Measurements from ENCODE around the gene ABCD1. TPM values are rescaled to one million over a fixed set of nuclear protein-coding genes. Genes with fewer than 3 reads are reported as not detected.

The ABCD1 gene
- total and polyA plus RNA-seq, 10 of the 15 experiments (the other 5 are each of a cell fraction or from before 2014, with no cell fraction given), result 0.13 to 6.5 (median 1.4) TPM

GRCh38 chrX:153783378-153784013 is 58.8 kb downstream of the ABCD1 start (continued):
- TF ChIP-seq, protein P1, sequence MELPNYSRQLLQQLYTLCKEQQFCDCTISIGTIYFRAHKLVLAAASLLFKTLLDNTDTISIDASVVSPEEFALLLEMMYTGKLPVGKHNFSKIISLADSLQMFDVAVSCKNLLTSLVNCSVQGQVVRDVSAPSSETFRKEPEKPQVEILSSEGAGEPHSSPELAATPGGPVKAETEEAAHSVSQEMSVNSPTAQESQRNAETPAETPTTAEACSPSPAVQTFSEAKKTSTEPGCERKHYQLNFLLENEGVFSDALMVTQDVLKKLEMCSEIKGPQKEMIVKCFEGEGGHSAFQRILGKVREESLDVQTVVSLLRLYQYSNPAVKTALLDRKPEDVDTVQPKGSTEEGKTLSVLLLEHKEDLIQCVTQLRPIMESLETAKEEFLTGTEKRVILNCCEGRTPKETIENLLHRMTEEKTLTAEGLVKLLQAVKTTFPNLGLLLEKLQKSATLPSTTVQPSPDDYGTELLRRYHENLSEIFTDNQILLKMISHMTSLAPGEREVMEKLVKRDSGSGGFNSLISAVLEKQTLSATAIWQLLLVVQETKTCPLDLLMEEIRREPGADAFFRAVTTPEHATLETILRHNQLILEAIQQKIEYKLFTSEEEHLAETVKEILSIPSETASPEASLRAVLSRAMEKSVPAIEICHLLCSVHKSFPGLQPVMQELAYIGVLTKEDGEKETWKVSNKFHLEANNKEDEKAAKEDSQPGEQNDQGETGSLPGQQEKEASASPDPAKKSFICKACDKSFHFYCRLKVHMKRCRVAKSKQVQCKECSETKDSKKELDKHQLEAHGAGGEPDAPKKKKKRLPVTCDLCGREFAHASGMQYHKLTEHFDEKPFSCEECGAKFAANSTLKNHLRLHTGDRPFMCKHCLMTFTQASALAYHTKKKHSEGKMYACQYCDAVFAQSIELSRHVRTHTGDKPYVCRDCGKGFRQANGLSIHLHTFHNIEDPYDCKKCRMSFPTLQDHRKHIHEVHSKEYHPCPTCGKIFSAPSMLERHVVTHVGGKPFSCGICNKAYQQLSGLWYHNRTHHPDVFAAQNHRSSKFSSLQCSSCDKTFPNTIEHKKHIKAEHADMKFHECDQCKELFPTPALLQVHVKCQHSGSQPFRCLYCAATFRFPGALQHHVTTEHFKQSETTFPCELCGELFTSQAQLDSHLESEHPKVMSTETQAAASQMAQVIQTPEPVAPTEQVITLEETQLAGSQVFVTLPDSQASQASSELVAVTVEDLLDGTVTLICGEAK (IDR thresholded peaks at IDR 0.05; ENCODE audit: borderline replicate concordance), result no peak

- H3K27ac ChIP-seq (ENCODE audit: control insufficient read depth, insufficient read depth), result no peak overlapping the region
- H2AFZ ChIP-seq (ENCODE audit: control insufficient read depth, low read depth, low read length), result no peak overlapping the region
- H3K4me2 ChIP-seq (ENCODE audit: control insufficient read depth, insufficient read depth), result no peak overlapping the region
- H3K79me2 ChIP-seq (ENCODE audit: control insufficient read depth, insufficient read depth, low read length), result no peaks in the 10 kb centered on the region
- no peak for DNase-seq (ENCODE audit: low read depth, low spot score)
- BruUV-seq (replicated peaks), result no TSS peak
- no peaks in the 10 kb centered on the region for H3K27me3 ChIP-seq (replicated peaks in 1 of 2; ENCODE audit: control insufficient read depth in 2 of 2, insufficient read depth in 2 of 2, low read length in 1 of 2)
- ChIA-PET RAD21 (ENCODE audit: unreplicated experiment) (no interaction called here), POLR2A (no interaction called here), SMC1A (ENCODE audit: uncharacterized antibody, unreplicated experiment) (no interaction called here), CTCF (no interaction called here)
- H3K9me3 ChIP-seq (replicated peaks; ENCODE audit: control insufficient read depth, insufficient read depth, low read length), result no peaks in the 10 kb centered on the region; the same call in 2 of the 3 replicates
- no peak for ATAC-seq
- no peak overlapping the region for H3K9ac ChIP-seq (ENCODE audit: control insufficient read depth, insufficient read depth, low read length)
- no peaks in the 10 kb centered on the region for H4K20me1 ChIP-seq (ENCODE audit: control insufficient read depth, insufficient read depth)
- WGBS (ENCODE audit: insufficient coverage, insufficient replicate concordance, low lambda C conversion rate, missing lambda C conversion rate), result 82% methylated on average over 27 of the region's 27 CpGs
- peaks cover 3% of the 10 kb centered on the region in 2 experiments; a peak in 3 of 4 replicates for H3K36me3 ChIP-seq (ENCODE audit: control insufficient read depth in 2 of 2, insufficient read depth in 2 of 2, low read length in 1 of 2)
- intact Hi-C loops (cut with micrococcal nuclease; ENCODE audit: unreplicated experiment) (no loop called here), in situ Hi-C loops (cut with MboI) (loop anchor here (10.0 kb wide), 1 partner anchor 50 kb away; no protein-coding TSS in a partner anchor)
- no peak for FAIRE-seq
- H3K4me1 ChIP-seq (ENCODE audit: control insufficient read depth, insufficient read depth, low read length), result no peaks in the 10 kb centered on the region
- no peak overlapping the region for H3K4me3 ChIP-seq
- TF ChIP-seq SUZ12 (IDR thresholded peaks at IDR 0.05; ENCODE audit: unreplicated experiment) (no peak), NR2C1 (IDR thresholded peaks at IDR 0.05) (no peak), ZNF207 (IDR thresholded peaks at IDR 0.05; ENCODE audit: borderline replicate concordance) (no peak), RAD51 (IDR thresholded peaks at IDR 0.05) (no peak), STAT1 (conservative IDR thresholded peaks at IDR 0.05) (no peak), MXI1 (IDR thresholded peaks at IDR 0.05; ENCODE audit: low read depth, low read length) (no peak), SREBF2 (IDR thresholded peaks at IDR 0.05; ENCODE audit: low read length) (no peak), POLR2A (IDR thresholded peaks at IDR 0.05; ENCODE audit: low read depth, low read length) (no peak), SREBF1 (IDR thresholded peaks at IDR 0.05; ENCODE audit: low read length) (no peak), PKNOX1 (IDR thresholded peaks at IDR 0.05) (no peak)
- TF ChIP-seq, protein P2, sequence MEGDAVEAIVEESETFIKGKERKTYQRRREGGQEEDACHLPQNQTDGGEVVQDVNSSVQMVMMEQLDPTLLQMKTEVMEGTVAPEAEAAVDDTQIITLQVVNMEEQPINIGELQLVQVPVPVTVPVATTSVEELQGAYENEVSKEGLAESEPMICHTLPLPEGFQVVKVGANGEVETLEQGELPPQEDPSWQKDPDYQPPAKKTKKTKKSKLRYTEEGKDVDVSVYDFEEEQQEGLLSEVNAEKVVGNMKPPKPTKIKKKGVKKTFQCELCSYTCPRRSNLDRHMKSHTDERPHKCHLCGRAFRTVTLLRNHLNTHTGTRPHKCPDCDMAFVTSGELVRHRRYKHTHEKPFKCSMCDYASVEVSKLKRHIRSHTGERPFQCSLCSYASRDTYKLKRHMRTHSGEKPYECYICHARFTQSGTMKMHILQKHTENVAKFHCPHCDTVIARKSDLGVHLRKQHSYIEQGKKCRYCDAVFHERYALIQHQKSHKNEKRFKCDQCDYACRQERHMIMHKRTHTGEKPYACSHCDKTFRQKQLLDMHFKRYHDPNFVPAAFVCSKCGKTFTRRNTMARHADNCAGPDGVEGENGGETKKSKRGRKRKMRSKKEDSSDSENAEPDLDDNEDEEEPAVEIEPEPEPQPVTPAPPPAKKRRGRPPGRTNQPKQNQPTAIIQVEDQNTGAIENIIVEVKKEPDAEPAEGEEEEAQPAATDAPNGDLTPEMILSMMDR (IDR thresholded peaks at IDR 0.05 in 2 of 3, conservative IDR thresholded peaks at IDR 0.05 in 1 of 3; ENCODE audit: control insufficient read depth in 2 of 3, extremely low read depth in 1 of 3, insufficient read depth in 1 of 3, low read depth in 3 of 3, low read length in 3 of 3), result no peak
- TF ChIP-seq, protein P3, sequence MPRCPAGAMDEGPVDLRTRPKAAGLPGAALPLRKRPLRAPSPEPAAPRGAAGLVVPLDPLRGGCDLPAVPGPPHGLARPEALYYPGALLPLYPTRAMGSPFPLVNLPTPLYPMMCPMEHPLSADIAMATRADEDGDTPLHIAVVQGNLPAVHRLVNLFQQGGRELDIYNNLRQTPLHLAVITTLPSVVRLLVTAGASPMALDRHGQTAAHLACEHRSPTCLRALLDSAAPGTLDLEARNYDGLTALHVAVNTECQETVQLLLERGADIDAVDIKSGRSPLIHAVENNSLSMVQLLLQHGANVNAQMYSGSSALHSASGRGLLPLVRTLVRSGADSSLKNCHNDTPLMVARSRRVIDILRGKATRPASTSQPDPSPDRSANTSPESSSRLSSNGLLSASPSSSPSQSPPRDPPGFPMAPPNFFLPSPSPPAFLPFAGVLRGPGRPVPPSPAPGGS (IDR thresholded peaks at IDR 0.05; ENCODE audit: borderline replicate concordance, insufficient read depth, low read depth, low read length, poor library complexity, severe bottlenecking), result no peak
Measured at GRCh38 chrX:153784325-153784967, 59.8 kb downstream of the ABCD1 start.
